Ectodermal cell (in vitro differentiated cells): Measurements from ENCODE around the gene LMNA.
"Not testable (repeated sequence)": the region's sequence is repeated elsewhere in the genome, so short reads cannot be mapped to it uniquely, and the experiment has no call there.

ENCODE experiments used
- H3K27ac ChIP-seq: 2 replicates; pipeline ENCODE4 v1.7.0; 2013; ENCODE audit warnings: mild to moderate bottlenecking, low read depth, low read length; ENCODE audit not compliant: insufficient read depth, poor library complexity, severe bottlenecking
- H3K27me3 ChIP-seq: 2 replicates; pipeline ENCODE4 v1.7.0; 2013; ENCODE audit warnings: mild to moderate bottlenecking, low read length; ENCODE audit not compliant: insufficient read depth, control insufficient read depth, poor library complexity, severe bottlenecking
- H3K36me3 ChIP-seq: one replicate; pipeline ENCODE4 v1.7.0; 2013; ENCODE audit warnings: low read length; ENCODE audit not compliant: control insufficient read depth, insufficient read depth
- H3K4me1 ChIP-seq: one replicate; pipeline ENCODE4 v1.7.0; 2013; ENCODE audit warnings: low read length; ENCODE audit not compliant: control insufficient read depth, insufficient read depth
- H3K4me3 ChIP-seq: 2 replicates; pipeline ENCODE4 v1.7.0; 2013; ENCODE audit warnings: low read depth, low read length, control low read depth; ENCODE audit not compliant: insufficient read depth
- H3K9me3 ChIP-seq: 2 replicates; pipeline ENCODE4 v1.7.0; 2013; ENCODE audit warnings: mild to moderate bottlenecking, low read length, moderate library complexity; ENCODE audit not compliant: control insufficient read depth
- WGBS, 2 experiments: methylation state at CpG; one replicate each; pipeline ENCODE4 v1.1.7; 2013; ENCODE audit warnings: missing lambda C conversion rate in 2 of 2; 5-methylcytosine and 5-hydroxymethylcytosine counted together

LMNA gene

GRCh38 chr1:156164125-156164831, 49.8 kb downstream of the LMNA start:
- H3K36me3 ChIP-seq = no peaks in the 10 kb centered on the region
- WGBS, 2 experiments = 99 to 100% methylated on average over 3 to 6 of the region's 6 CpGs
- H3K27ac ChIP-seq = no peak overlapping the region

DNA sequence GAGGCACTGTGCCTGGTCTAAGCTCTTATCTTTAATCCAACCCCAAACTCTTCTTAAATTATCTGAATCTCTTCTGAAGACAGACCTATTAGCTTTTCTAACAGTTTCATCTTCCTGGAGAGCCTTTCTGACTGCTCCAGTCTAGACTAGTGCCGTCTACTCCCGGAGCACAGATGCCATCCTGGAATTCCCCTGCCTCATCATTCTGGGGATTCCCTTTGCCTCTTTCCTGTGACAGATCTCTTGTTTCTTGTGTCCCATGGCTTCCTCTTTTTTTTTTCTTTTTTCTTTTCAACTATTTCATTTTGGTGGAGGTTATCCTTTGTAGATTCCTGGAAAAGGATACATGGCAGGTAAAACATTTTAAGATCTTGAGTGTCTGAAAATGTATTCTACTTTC, 50.6 kb downstream of the LMNA start:
- WGBS, 2 experiments = 82 to 90% methylated on average over 2 of the region's 2 CpGs
- Histone ChIP-seq H3K27me3 (peaks cover 3% of the 10 kb centered on the region), H3K4me3 (no peak overlapping the region), H3K4me1 (peaks cover 6% of the 10 kb centered on the region), H3K27ac (no peak overlapping the region), H3K9me3 (no peaks in the 10 kb centered on the region), H3K36me3 (no peaks in the 10 kb centered on the region)

More at GRCh38 chr1:156164125-156164831, 49.8 kb downstream of the LMNA start:
- peaks cover 6% of the 10 kb centered on the region for H3K4me1 ChIP-seq
- no peak overlapping the region for H3K4me3 ChIP-seq
- no peaks in the 10 kb centered on the region for H3K9me3 ChIP-seq
- peaks cover 4% of the 10 kb centered on the region for H3K27me3 ChIP-seq

DNA sequence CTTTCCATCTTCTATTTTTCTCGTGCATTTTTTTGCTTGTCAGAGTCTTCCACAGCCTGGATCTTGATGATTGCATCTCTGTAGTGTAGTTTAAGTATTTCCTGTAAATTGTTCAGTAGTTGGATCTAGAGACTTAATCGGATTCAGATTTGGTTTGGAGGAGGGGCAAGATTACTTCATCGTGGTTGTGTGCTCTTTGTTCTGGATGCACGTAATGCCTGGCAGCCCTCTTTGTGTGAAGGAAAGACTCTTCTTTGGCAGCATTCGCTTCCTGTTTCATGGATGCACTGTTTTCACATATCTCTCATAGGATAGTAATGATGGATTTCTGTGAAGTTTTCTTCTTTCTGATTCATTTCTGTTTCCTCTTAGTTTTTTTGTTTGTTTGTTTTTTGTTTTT, 53.0 kb downstream of the LMNA start:
- no peaks in the 10 kb centered on the region for H3K9me3 ChIP-seq
- no peaks in the 10 kb centered on the region for H3K4me1 ChIP-seq
- no peaks in the 10 kb centered on the region for H3K36me3 ChIP-seq
- H3K27me3 ChIP-seq = no peaks in the 10 kb centered on the region
- H3K27ac ChIP-seq = no peak overlapping the region
- WGBS, 2 experiments = 85 to 95% methylated on average over 5 of the region's 5 CpGs
- no peak overlapping the region for H3K4me3 ChIP-seq

DNA sequence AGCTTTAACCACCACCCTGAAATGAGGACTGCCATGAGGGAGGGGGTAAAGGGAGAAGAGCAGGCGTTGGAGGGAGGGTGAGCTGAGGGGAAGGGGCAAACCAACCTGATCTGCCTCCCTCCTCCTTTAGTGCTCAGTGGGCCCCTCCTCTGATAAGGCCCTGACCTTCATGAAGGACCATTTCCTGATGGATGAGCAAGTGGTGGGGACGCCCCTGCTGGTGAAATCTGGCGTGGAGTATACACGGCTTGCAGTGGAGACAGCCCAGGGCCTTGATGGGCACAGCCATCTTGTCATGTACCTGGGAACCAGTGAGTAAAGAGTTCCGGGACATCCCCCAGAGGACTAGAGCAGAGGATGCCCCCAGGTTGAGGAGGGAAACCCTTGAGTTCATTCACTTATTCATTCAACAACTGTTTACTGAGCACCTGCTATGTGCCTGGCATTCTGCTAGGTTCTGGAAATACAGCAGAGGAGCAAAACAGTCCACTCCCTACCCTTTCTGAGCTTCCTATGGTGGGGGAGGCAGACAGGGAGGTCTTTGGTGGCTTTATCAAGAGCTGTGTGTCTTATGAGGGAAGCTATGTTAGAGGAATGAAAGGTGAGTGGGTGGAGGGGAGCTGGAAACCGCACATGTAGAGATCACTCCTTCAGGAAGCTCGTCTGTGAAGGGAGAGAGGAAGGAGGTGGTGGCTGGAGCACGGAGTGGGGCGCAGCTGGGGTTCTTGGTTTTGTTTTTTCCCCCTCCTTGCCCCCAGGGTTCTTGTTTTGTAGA, 58.4 kb downstream of the LMNA start:
- WGBS, 2 experiments = 88 to 89% methylated on average over 9 of the region's 9 CpGs
- Histone ChIP-seq H3K4me1 (peaks cover 10% of the 10 kb centered on the region), H3K27ac (no peak overlapping the region), H3K36me3 (no peaks in the 10 kb centered on the region), H3K4me3 (no peak overlapping the region), H3K9me3 (no peaks in the 10 kb centered on the region), H3K27me3 (no peaks in the 10 kb centered on the region)

DNA sequence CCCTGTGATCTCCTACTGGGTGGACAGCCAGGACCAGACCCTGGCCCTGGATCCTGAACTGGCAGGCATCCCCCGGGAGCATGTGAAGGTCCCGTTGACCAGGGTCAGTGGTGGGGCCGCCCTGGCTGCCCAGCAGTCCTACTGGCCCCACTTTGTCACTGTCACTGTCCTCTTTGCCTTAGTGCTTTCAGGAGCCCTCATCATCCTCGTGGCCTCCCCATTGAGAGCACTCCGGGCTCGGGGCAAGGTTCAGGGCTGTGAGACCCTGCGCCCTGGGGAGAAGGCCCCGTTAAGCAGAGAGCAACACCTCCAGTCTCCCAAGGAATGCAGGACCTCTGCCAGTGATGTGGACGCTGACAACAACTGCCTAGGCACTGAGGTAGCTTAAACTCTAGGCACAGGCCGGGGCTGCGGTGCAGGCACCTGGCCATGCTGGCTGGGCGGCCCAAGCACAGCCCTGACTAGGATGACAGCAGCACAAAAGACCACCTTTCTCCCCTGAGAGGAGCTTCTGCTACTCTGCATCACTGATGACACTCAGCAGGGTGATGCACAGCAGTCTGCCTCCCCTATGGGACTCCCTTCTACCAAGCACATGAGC, 62.2 kb downstream of the LMNA start:
- Histone ChIP-seq H3K36me3 (no peaks in the 10 kb centered on the region), H3K27me3 (no peaks in the 10 kb centered on the region), H3K9me3 (no peaks in the 10 kb centered on the region), H3K4me3 (no peak overlapping the region), H3K27ac (no peak overlapping the region), H3K4me1 (peaks cover 14% of the 10 kb centered on the region)
- 88 to 89% methylated on average over 12 of the region's 12 CpGs for WGBS, 2 experiments

DNA sequence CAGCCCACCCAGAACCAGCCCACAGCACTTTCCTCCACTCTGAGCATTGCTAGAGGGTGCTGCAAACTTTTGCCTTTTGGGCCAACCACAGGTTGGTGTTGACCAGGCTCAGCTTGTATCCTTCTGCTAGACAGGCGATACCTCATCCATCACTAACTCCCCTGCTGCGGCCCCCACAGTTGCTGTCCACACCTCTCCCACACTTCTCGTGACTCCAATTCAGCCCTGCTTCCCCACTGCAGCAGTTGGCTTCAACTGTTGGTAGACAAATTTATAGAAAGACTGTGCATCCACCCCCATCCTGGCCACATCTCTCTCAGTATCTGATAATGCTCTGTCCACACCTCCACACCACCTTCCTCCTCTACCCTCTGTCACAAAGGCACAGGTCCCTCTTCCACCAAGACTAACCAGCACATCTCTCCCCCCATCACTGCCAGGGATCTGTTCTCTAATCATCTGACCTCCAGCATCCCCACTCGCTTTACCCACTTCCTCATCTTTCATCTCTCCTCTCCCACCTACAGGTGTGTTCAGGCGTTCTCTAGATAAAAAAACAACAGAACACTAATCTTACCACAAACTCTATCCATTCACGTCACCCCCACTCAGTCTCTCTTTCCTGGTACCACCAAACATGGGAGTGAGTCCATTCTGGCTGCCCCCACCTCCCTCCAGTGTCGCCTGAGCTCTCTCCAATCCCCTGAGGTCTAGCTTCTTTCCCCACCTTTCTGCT, 63.6 kb downstream of the LMNA start:
- WGBS, 2 experiments = 86% methylated on average over 7 of the region's 7 CpGs
- H3K9me3 ChIP-seq = no peaks in the 10 kb centered on the region
- H3K4me3 ChIP-seq = no peak overlapping the region
- H3K27ac ChIP-seq = no peak overlapping the region
- no peaks in the 10 kb centered on the region for H3K27me3 ChIP-seq
- H3K36me3 ChIP-seq = no peaks in the 10 kb centered on the region
- H3K4me1 ChIP-seq = peaks cover 14% of the 10 kb centered on the region

DNA sequence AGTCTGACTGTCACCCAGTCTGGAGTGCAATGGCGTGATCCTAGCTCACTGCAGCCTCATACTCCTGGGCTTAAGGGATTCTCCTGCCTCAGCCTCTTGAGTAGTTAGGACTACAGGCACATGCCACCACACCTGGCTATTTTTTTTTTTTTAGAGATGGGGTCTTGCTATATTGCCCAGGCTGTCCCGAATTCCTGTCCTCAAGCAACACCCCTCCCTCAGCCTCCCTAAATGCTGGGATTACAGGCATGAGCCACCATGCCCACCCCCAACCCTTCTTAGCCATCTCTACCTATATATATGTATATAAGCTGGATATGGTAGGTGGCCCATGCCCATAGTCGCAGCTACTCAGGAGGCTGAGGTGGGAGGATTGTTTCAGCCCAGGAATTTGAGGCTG, 66.0 kb downstream of the LMNA start:
- no peaks in the 10 kb centered on the region for H3K36me3 ChIP-seq
- H3K27me3 ChIP-seq = no peaks in the 10 kb centered on the region
- H3K9me3 ChIP-seq = no peaks in the 10 kb centered on the region
- no peak overlapping the region for H3K4me3 ChIP-seq
- 96 to 100% methylated on average over 2 to 3 of the region's 3 CpGs for WGBS, 2 experiments
- peaks cover 14% of the 10 kb centered on the region for H3K4me1 ChIP-seq
- no peak overlapping the region for H3K27ac ChIP-seq

- H3K36me3 ChIP-seq, H3K27ac ChIP-seq: not testable (repeated sequence)
- 0 to 3% methylated on average over 6 to 8 of the region's 8 CpGs for WGBS, 2 experiments
Measured at GRCh38 chr1:156181391-156181924, 66.9 kb downstream of the LMNA start.

GRCh38 chr1:156182010-156182779, 67.7 kb downstream of the LMNA start:
- not testable (repeated sequence) for H3K4me3 ChIP-seq, H3K9me3 ChIP-seq, H3K36me3 ChIP-seq, H3K27me3 ChIP-seq, H3K4me1 ChIP-seq, H3K27ac ChIP-seq
- 68 to 69% methylated on average over 10 of the region's 12 CpGs for WGBS, 2 experiments

More at GRCh38 chr1:156181391-156181924, 66.9 kb downstream of the LMNA start:
- not testable (repeated sequence) for H3K4me3 ChIP-seq, H3K9me3 ChIP-seq, H3K27me3 ChIP-seq
- peaks cover 14% of the 10 kb centered on the region for H3K4me1 ChIP-seq
